IPS-18a (cell line): Measurements from ENCODE around the gene PPARA.
"Not testable (repeated sequence)": the region's sequence is repeated elsewhere in the genome, so short reads cannot be mapped to it uniquely, and the experiment has no call there.

ENCODE experiments used
- H3K27ac ChIP-seq: one replicate; pipeline ENCODE4 v1.5.1; 2013; ENCODE audit warnings: low read length
- H3K27me3 ChIP-seq: one replicate; pipeline ENCODE4 v1.6.1; 2013; ENCODE audit warnings: mild to moderate bottlenecking, low read length; ENCODE audit not compliant: control insufficient read depth, insufficient read depth
- H3K36me3 ChIP-seq: one replicate; pipeline ENCODE4 v1.6.1; 2013; ENCODE audit warnings: low read depth, low read length; ENCODE audit not compliant: control insufficient read depth
- H3K4me1 ChIP-seq: one replicate; pipeline ENCODE4 v1.6.1; 2013; ENCODE audit warnings: low read depth, low read length; ENCODE audit not compliant: control insufficient read depth
- H3K4me3 ChIP-seq: one replicate; pipeline ENCODE4 v1.5.1; 2013; ENCODE audit warnings: low read length
- H3K9ac ChIP-seq: one replicate; pipeline ENCODE4 v1.6.1; 2013; ENCODE audit warnings: mild to moderate bottlenecking, low read length, moderate library complexity
- H3K9me3 ChIP-seq: one replicate; pipeline ENCODE4 v1.6.1; 2013; ENCODE audit warnings: low read depth, low read length; ENCODE audit not compliant: control insufficient read depth

PPARA gene

DNA sequence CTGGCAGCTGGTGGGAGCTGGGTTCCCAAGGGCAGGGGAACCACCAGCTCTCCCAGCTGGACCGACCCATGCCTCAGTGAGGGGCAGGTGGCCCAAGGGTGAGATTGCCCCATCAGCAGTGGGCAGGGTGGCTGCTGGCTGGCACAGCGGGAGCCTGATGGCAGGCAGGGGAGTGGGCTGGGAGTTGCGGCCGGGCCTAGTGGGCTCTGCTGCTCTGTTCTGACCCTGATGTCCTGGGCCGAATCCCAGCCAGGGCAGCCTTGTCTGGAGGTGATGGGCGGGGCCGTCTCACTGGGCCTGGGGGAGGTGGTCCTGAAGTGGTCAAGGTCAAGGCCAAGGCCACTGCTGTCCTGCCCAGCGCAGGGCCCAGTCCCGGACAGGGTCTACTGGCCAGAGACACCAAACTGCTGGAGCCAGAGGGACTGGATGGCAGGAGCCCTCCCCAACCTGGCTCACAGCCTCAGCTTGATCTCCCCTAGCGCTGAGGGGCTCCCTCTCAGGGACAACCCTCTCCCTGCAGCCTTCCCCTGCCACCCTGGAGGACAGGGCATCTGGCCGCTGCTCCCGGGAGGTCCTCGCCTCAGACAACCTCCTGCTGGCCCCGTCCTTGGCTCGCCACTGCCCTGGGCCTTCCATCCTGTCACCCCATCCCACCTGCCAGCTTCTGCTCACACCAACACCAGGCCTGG, 26.5 kb upstream of the PPARA start:
- H3K36me3 ChIP-seq: no peaks in the 10 kb centered on the region
- H3K4me1 ChIP-seq: no peaks in the 10 kb centered on the region
- H3K27me3 ChIP-seq: peaks cover 5% of the 10 kb centered on the region
- no peak overlapping the region for H3K27ac ChIP-seq
- no peak overlapping the region for H3K9ac ChIP-seq
- no peak overlapping the region for H3K4me3 ChIP-seq
- no peaks in the 10 kb centered on the region for H3K9me3 ChIP-seq

DNA sequence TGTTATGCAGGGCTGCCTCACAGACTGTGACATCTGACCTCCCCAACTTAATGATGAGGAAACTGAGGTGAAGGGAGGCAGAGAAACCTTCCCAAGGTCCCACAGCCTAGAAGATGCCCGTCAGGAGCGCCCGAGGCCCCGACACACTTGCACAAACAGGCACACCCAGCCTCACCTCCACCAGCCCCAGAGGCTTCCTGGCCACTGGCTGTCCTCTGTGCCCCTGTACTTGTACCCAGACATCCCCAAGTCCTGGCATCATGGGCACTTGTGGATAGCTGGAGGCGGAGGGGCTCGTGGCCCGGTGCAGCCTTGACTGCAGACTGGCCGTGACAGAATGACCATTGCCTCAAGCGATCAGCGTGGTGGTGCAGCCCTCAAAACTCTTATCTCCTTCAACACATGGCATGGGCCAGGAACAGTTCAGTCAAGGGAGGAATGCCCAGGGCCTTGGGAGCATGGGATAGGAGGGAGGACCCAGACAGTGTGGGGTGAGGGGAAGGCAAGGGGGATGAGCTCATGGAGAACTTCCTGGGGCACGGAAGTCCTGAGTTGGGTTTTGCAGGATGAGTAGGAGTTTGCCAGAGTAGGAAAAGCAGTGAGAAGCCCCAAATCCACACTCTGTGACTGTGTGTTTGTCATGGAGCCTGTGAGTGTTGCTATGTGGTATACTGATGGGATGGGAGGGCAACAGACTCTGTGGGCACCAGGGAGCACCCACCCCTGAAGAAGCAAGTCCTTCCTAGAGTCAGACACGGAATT, 25.8 kb upstream of the PPARA start:
- Histone ChIP-seq H3K9ac (no peak overlapping the region), H3K4me1 (no peaks in the 10 kb centered on the region), H3K9me3 (no peaks in the 10 kb centered on the region), H3K27me3 (peaks cover 5% of the 10 kb centered on the region), H3K27ac (no peak overlapping the region), H3K36me3 (no peaks in the 10 kb centered on the region), H3K4me3 (no peak overlapping the region)

GRCh38 chr22:46125311-46125710, 25.0 kb upstream of the PPARA start:
- Histone ChIP-seq H3K27ac (no peak overlapping the region), H3K4me1 (no peaks in the 10 kb centered on the region), H3K36me3 (no peaks in the 10 kb centered on the region), H3K9ac (no peak overlapping the region), H3K4me3 (no peak overlapping the region), H3K27me3 (peaks cover 5% of the 10 kb centered on the region), H3K9me3 (no peaks in the 10 kb centered on the region)

DNA sequence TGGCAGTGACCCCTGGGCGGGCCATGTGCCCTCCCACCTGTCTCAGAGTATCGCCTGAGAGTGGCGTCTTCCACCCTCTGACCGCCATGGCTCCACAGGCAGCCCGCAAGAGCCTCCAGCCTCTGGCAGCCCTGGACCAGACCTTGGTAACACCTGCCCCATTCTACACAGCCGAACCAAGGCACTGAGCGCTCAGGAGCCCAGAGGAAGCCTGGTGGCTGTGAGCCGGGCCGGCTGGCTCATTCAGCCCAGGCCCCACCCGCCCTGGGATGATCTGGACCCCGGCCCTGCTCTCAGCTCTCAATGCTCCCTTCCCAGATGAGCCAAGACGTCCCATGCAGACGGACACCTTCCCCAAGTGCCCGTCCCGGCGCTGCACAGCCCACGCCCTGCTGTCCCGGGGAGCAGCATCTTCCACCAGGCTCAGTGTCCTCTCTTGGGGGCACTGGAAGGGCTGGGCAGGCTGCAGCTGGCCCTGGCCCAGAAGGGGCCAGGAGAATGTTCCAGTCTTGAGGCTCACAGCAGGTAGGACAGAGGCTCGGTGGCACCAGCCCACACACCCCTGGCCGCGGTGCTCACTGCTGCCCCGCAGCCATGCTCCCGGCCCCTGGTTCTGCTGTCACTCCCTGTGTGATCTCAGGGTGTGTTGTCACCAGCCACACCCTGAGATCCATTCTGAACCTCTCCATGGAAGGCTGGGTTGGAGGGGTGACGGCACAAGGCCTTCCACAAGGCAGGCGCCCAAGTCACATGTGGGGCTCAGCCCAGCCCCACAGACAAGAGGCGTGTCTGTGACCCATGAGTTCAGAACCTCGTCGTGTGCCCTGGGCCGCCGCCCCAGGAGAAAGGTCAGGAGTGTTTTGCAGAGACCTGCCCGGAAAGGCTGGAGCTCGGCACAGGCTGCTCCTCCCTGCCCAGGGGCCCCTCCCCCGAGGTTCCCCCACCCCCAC, 24.2 kb upstream of the PPARA start:
- no peaks in the 10 kb centered on the region for H3K9me3 ChIP-seq
- H3K9ac ChIP-seq: no peak overlapping the region
- H3K27ac ChIP-seq: no peak overlapping the region
- no peak overlapping the region for H3K4me3 ChIP-seq
- no peaks in the 10 kb centered on the region for H3K4me1 ChIP-seq
- no peaks in the 10 kb centered on the region for H3K36me3 ChIP-seq
- H3K27me3 ChIP-seq: peaks cover 5% of the 10 kb centered on the region

GRCh38 chr22:46126853-46127385, 23.4 kb upstream of the PPARA start:
- Histone ChIP-seq H3K27me3 (peaks cover 5% of the 10 kb centered on the region), H3K36me3 (no peaks in the 10 kb centered on the region), H3K9ac (no peak overlapping the region), H3K9me3 (no peaks in the 10 kb centered on the region), H3K4me3 (no peak overlapping the region), H3K4me1 (no peaks in the 10 kb centered on the region), H3K27ac (no peak overlapping the region)

GRCh38 chr22:46127556-46127955, 22.8 kb upstream of the PPARA start:
- H3K27me3 ChIP-seq: peaks cover 5% of the 10 kb centered on the region
- H3K27ac ChIP-seq: no peak overlapping the region
- no peaks in the 10 kb centered on the region for H3K36me3 ChIP-seq
- H3K9ac ChIP-seq: no peak overlapping the region
- no peaks in the 10 kb centered on the region for H3K9me3 ChIP-seq
- H3K4me1 ChIP-seq: no peaks in the 10 kb centered on the region
- H3K4me3 ChIP-seq: no peak overlapping the region

DNA sequence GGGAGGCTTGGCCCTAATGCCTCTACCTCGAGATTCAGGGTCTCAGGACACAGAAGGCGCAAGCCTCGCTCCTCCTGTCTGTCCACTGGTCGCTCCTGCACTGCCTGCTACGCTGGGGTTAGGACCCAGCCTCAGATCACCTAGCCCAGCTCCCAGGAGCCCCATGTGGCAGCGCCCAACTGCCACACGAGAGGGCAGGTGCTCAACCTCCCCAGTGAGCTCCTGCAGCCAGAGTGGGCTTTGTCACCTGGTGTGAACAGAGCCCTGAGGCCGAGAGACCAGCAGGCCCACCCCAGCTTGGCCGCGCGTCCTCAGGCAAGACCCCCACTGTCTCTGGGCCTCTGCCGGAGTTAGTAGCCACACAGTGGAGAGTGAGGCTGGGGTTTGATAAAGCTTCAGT, 21.7 kb upstream of the PPARA start:
- Histone ChIP-seq H3K4me3 (no peak overlapping the region), H3K4me1 (no peaks in the 10 kb centered on the region), H3K27me3 (no peaks in the 10 kb centered on the region), H3K27ac (no peak overlapping the region), H3K9me3 (no peaks in the 10 kb centered on the region), H3K36me3 (no peaks in the 10 kb centered on the region), H3K9ac (no peak overlapping the region)

DNA sequence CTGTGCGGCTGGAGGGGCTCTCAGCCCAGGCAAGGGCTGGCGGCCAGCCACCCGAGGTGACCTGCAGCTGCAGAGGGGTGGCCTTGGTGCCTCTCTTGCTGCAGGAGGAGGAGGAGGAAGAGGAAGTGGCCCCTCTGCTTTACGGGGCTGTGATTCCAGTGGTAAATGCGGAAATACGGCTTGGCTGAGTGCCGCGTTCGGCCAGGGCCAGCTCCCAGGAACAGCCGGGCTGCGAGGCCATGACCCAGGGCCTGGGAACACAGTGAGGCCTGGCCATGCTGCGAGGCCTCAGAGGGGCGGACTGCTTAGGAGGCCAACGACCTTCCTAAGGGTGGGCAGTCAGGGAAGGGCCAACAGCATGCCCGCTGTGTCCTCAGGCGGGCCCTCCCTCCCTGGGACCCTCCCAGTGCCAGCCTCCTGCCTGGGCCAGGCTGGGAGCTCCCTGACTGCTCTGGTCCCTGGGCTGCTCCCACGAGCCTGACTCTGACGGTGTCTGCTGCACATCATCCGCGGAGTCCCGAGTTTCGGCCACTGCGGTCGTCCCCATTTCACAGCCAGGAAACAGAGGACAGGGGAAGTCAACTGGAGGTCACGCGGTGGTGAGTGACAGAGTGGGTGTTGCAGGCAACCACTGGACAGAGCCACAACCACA, 20.8 kb upstream of the PPARA start:
- H3K36me3 ChIP-seq: no peaks in the 10 kb centered on the region
- no peaks in the 10 kb centered on the region for H3K9me3 ChIP-seq
- no peaks in the 10 kb centered on the region for H3K4me1 ChIP-seq
- H3K4me3 ChIP-seq: no peak overlapping the region
- H3K27ac ChIP-seq: no peak overlapping the region
- no peaks in the 10 kb centered on the region for H3K27me3 ChIP-seq
- no peak overlapping the region for H3K9ac ChIP-seq

- Histone ChIP-seq H3K4me1 (no peaks in the 10 kb centered on the region), H3K9me3 (no peaks in the 10 kb centered on the region), H3K9ac (no peak overlapping the region), H3K4me3 (no peak overlapping the region), H3K36me3 (no peaks in the 10 kb centered on the region), H3K27ac (no peak overlapping the region), H3K27me3 (no peaks in the 10 kb centered on the region)
Observed at GRCh38 chr22:46131151-46131587, 19.2 kb upstream of the PPARA start.

GRCh38 chr22:46132193-46132829, 18.0 kb upstream of the PPARA start:
- H3K36me3 ChIP-seq, H3K27ac ChIP-seq, H3K4me1 ChIP-seq, H3K27me3 ChIP-seq, H3K9me3 ChIP-seq, H3K9ac ChIP-seq, H3K4me3 ChIP-seq: not testable (repeated sequence)
